Activated T-cell treated with anti-CD3 and anti-CD28 coated beads for 4 hours (primary cell): ENCODE measurements around the gene CD83.
"Not testable (repeated sequence)": the region's sequence is repeated elsewhere in the genome, so short reads cannot be mapped to it uniquely, and the experiment has no call there.

Source experiments
- DNase-seq: peaks from one replicate; pipeline ENCODE4 v3.0.0-alpha.2; 2020

Gene CD83

GRCh38 chr6:14151300-14151699, 33.7 kb downstream of the CD83 start:
- not testable (repeated sequence) for DNase-seq

GRCh38 chr6:14151773-14152172, 34.2 kb downstream of the CD83 start:
- DNase-seq: no peak

- DNase-seq: no peak
These were observed 35.7 kb downstream of the CD83 start for GRCh38 chr6:14153228-14153627.

GRCh38 chr6:14159090-14159489, 41.5 kb downstream of the CD83 start:
- no peak for DNase-seq

GRCh38 chr6:14162826-14163225, 45.3 kb downstream of the CD83 start:
- DNase-seq: no peak

- no peak for DNase-seq
These were observed 47.5 kb downstream of the CD83 start for GRCh38 chr6:14165091-14165490.

GRCh38 chr6:14166839-14167238, 49.3 kb downstream of the CD83 start:
- DNase-seq: no peak

- DNase-seq: no peak
These were observed 52.6 kb downstream of the CD83 start for GRCh38 chr6:14170128-14170527.

- no peak for DNase-seq
These were observed 55.0 kb downstream of the CD83 start for GRCh38 chr6:14172562-14172961.

GRCh38 chr6:14174226-14174625, 56.7 kb downstream of the CD83 start:
- DNase-seq: no peak

GRCh38 chr6:14174996-14175395, 57.4 kb downstream of the CD83 start:
- no peak for DNase-seq

- DNase-seq: no peak
These were observed 58.9 kb downstream of the CD83 start for GRCh38 chr6:14176429-14176828.

- no peak for DNase-seq
These were observed 60.0 kb downstream of the CD83 start for GRCh38 chr6:14177413-14178082.

GRCh38 chr6:14178083-14178445, 60.5 kb downstream of the CD83 start:
- DNase-seq: no peak

- no peak for DNase-seq
These were observed 63.0 kb downstream of the CD83 start for GRCh38 chr6:14180609-14181008.

GRCh38 chr6:14182916-14183315, 65.3 kb downstream of the CD83 start:
- no peak for DNase-seq
